GM19395 (cell line): ENCODE data around the gene SLC25A5.
"Not testable (repeated sequence)": the region's sequence is repeated elsewhere in the genome, so short reads cannot be mapped to it uniquely, and the experiment has no call there.

Experiments used
- ATAC-seq: cut with Tn5 transposase; IDR thresholded peaks from one replicate; pipeline ENCODE4 v1.9.1; 2021; ENCODE audit warnings: mild to moderate bottlenecking, moderate library complexity; ENCODE audit not compliant: unreplicated experiment

SLC25A5 gene

DNA sequence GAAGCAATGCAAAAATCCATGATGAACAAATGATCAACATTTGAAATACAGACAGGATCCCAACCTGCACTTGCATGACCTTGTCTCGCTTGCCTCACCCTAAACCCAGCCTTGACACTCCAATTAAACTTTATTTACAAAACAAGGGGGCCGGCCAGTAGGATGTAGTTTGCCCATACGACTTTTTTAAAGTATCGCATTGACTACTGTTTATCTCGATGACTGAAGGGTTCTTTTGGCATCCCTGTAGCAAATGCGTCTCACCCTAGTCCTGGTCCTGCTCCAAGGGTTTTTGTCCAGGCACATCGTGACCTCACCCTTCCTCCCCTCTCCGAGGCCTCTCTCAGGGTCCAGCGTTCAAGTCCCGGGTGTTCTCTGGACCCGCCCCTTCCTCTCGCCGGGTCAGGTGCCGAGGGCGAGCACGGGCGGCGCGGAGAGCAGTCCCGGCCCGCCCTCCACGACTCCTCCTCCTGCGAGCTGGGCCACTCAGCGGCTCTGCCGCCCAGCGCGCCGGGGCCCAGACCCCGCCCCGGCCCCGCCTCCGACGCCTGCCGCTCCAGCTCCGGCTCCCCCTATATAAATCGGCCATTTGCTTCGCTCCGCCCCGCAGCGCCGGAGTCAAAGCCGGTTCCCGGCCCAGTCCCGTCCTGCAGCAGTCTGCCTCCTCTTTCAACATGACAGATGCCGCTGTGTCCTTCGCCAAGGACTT lies at the start of gene SLC25A5:
Gene SLC25A5, plus strand, starts transcription at position 603 of the 709 bp plus-strand sequence. Its CDS starts 72 bp downstream, at position 675.
- peak; percentile 78 for ATAC-seq

DNA sequence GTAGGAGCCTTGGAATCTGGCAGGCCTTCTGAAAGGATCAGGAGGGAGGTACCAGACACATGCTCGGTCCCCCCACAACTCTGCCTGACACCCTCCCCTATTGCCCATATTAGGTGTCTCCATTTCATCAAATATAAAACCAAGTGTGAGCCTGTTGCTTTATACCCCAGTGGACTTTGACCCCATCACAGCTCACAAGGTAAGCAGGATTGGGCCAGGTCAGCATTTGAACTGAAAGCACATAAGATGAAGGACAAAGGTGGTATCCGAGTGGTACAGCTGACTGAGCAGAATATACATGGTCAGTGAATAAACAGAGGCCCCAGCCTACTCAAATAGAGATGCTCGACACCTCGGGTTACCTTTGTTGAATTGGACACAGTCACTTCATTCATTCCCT lies 49.1 kb upstream of the SLC25A5 start:
- no peak for ATAC-seq

DNA sequence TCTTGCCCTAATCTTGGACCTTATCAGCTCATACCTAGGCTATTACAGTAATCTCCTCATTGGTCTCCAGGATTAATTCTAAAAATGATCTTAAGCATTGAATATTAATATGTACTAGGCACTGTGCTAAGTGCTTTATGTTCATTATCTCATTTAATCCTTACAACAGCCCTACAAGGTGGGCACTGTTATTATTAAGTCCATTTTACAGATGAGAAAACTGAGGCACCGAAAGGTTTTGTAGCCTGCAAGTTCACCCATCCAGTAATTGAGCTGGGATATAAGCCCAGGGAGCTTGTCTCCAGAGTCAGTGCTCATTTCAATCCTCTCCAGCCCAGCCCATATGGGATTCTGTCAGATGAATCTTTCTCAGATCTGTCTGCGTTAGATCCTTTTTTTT lies 48.3 kb upstream of the SLC25A5 start:
- ATAC-seq: no peak

DNA sequence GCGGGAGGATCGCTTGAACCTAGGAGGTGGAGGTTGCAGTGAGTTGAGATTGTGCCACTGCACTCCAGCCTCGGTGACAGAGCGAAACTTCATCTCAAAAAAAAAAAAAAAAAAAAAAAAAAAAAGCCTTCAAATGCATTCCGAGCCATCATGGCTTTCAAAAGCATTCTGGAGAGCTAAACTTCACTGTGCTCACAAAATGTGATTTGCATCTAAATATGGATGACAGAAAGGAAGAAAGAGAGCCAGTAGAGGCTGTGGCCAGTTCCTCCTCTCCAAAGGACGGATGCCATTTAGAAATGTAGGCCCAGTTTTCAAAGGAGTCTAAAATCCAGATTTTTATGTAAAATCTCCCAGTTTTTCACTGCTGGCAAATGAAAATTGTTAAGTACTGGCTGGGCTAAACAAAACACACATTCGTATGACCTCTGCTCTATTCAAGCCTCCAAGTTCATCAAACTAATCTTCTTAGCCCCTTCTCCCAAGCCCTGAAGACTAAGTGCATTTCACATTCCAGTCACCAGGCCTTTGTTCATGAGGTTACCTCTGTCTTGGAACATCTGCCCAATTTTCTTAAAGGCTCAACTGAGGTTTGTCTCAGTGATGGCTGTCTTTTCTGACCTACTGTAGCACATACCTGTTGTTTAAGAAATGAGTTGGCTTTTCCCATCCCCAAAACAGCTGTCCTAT lies 47.1 kb upstream of the SLC25A5 start:
- ATAC-seq: no peak

DNA sequence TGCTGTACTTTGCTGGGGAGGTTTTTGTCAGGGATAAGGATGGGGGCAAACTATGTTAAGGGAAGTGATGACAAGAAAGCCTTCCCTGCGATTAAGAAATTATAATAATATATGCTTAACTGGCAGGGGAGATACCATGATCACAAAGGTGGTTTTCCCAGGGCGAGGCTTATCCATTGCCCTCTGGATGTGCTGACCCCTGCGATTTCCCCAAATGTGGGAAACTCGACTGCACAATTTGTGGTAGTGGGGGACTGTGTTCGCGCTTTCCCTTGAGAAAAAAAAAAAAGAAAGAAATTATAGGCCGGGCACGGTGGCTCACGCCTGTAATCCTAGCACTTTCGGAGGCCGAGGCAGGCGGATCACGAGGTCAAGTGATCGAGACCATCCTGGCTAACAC lies 44.6 kb upstream of the SLC25A5 start:
- ATAC-seq: no peak

DNA sequence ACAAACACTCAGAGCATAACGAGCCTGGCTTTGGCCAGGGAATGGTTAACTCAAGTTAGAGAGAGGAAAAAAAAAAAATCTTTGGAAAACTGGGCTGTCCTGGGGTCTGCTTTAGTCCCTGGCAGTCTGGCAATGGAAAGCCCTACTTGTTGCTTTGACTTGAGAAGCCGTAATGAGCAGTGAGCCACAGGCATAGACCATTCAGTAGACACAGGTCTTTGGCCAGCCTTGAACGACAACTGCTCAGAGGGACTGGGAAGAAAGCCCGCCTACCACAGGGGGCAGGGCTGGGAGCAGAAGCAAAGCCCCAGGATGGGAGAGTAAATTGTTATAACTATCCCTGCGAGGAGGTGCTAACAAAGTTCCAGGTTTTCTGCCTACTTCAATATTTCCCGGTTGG lies 43.2 kb upstream of the SLC25A5 start:
- no peak for ATAC-seq

DNA sequence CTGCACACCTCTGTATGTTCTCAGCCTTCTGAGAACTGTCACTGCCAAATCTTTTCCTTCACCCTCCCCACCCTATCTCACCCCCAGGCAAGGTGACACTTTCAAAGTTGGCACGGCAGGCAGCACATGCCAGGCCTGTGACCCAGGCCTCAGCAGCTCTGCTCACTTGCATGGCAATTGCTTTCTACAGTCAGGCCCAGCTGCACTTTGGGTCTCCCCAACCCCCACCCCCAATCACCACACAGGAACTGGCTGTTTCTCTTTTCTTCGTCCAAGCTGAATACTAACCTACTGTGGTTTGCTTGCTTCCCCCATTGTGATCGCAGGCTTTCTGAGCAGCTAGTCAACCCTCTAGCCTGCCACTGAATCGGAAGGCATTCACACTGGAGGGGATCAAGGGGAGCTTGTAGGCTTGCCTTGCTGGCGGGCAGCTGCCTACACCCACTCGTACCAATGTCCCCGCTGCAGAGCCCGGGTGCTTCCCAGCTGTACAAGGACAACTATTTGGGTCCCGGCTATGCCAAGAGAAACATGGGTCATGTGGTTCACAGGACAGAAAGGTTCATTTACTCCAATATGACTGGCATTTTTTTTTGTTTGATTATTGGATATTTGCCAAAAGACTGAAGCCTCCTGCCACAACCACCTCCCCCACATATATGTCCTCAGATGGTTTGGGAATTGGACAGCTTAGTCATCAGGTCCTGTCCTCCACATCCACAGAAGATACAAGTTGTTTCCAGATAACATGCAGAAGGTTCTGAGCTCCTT lies 41.0 kb upstream of the SLC25A5 start:
- ATAC-seq: peak; percentile 91

DNA sequence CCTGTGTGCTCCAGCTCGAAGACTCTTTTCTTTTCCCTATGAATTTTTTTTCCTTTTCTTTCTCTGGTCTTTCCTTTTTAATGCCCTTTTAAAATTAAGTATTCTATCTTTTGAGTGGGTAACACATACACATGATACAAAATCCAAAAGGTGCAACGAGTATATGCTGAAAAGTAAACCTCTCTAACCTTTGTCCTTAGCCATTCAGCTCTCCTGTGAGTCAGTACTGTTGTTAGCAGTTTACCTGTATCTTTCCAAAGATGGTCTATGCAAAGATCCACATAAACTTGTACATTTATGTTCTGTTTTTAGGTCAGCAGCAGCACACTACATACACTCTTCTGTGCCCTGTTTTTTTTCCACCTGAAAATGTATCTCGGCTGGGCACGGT lies 40.5 kb upstream of the SLC25A5 start:
- no peak for ATAC-seq

DNA sequence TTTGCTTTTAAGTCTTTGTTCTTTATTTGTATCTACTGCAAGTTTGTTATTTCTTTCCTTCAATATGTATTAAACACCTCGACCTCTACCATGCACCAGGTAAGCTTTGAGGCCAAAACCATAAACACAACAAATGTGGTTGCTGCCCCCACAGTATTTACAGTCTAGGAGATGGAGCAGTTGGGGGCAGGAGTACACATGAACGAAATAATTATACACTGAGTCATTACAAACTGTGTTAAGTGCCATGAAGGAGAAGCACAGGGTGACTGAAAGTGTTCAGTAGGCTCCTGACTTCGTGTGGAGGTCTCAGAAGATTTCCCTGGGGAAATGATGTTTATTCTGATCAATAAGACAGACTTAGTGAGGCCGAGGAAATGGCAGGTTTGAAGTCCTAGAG lies 38.8 kb upstream of the SLC25A5 start:
- no peak for ATAC-seq

DNA sequence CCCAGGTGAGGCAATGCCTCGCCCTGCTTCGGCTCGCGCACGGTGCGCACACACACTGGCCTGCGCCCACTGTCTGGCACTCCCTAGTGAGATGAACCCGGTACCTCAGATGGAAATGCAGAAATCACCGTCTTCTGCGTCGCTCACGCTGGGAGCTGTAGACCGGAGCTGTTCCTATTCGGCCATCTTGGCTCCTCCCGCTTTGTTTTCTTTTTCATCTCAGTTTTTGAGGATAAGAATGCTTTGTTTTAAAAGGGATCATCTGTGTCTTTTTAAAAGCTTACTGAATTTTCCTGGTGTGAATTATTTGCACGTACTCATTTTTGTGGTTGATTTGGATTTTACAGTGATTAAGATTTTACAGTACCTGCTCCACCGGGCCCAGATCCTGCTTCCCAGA lies 26.9 kb upstream of the SLC25A5 start:
- ATAC-seq: not testable (repeated sequence)

DNA sequence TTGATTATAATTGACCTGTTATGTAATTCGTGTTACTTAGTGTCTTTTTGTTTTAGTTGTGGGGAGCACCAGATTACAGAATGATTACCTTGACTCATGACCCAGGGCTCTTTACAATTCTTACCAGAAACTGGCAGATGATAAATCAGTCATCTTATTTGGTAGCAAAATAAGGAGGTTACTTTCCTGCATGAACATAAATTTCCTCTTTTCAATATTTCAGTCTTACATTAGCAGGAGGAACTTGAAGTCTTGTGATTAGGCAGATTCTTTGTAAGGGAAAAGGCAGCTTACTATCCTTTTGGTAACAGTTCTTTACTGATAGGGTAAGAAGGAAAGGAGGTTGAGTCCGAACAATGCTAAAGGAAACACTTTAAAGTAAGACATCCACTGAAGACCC lies 26.0 kb upstream of the SLC25A5 start:
- no peak for ATAC-seq

DNA sequence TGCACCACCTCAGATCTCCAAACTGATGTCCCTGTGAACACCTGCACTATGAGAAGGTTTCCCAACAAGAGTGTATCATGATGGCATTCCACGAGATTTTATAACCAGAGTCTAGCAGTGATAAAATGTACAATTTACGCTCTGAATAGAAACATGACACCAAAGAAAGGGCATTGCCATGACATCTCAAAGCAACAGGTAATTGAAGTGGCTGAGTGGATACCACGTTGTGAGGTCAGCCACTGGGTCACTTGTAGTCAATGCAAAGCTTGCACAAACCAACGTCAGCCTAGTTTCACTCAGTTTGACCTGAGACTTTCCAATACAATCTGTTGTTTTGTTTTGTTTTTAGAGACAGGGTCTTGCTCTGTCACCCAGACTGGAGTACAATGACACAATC lies 15.0 kb upstream of the SLC25A5 start:
- ATAC-seq: no peak

DNA sequence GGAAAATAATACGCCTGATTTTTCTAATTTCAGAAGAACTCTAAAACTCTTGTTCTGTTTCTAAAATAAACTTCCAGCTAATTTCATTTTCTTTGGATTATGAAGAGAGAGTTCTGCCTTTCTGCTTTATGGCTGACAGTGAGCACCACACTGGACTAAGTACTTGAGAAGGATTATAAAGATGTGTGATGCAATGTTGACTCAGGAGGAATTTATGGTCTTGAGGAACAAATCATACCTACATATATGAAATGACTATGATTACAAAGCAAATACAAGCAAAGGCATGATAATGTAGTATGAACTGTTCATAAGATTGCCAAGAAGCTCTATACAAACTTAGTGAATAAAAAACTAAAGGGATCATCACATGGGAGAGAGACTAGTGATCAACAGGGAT lies 13.0 kb upstream of the SLC25A5 start:
- no peak for ATAC-seq

DNA sequence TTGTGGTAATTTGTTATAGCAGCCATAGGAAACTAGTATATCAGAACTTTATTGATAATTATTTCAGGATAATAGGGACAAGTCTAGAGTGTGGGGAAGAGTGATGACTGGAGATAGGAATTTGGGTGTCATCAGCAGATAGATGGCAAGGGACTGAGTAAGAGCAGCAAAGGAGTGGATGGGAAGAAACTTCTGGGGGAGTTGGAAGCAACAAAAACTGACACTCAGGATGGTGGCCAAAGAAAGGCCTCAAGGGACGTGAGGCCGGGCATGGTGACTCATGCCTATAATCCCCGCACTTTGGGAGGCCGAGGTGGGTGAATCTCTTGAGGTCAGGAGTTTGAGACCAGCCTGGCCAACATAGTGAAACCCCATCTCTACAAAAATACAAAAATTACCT lies 9.1 kb upstream of the SLC25A5 start:
- ATAC-seq: no peak

DNA sequence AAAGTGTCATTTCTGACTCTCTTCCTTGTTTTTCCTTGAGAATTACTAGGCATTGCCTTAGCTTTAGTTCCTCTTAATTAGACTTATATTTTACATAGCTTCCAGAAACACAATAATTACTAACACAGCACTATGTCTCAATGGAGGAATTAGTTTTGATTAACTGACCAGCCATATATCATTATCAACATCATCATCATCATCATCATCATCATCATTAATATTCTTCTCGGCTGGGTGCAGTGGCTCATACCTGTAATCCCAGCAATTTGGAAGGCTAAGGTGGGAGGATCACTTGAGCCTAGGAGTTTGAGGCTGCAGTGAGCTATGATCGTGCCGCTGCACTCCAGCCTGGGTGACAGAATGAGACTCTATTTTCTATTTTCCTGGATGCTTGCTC lies 2.7 kb upstream of the SLC25A5 start:
- ATAC-seq: no peak

DNA sequence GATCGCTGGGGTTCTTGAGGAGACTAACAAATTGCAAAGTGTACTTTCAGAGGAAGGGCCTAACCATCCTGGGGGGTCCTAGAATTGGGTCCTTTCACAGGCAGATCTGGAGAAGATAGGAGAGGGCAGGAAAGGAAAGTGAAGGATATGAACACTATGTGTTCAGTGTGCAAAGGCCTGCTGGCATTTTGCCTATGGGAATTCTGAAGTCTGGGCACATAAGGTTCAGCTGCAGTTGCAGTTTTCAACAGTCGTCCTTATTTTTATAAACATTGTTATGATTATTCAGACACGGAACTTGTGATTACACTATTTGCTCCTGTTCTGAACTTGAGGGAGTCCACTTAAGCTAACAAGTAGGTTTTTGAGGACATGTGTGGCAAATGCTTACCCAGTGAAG lies 1.3 kb upstream of the SLC25A5 start:
- ATAC-seq: no peak

DNA sequence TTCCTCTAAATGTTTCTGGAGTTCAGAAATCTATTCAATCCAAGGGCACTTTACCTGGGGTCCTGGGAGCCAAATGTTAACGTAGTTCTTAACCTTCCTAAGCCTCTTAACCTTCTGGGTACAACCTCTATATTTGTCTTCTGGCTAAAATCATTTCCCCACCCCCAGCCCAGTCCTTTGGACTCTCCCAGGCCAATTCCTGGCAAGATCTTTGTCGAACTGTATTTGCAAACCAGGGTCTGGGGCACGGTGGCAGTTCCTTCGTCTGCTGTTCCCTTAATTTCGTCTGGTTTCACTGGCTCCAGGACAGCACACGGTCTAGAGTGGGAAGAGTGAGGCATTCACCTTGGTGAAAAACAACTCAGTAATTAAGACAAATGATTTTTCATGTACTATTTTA lies 811 bp upstream of the SLC25A5 start:
- no peak for ATAC-seq

DNA sequence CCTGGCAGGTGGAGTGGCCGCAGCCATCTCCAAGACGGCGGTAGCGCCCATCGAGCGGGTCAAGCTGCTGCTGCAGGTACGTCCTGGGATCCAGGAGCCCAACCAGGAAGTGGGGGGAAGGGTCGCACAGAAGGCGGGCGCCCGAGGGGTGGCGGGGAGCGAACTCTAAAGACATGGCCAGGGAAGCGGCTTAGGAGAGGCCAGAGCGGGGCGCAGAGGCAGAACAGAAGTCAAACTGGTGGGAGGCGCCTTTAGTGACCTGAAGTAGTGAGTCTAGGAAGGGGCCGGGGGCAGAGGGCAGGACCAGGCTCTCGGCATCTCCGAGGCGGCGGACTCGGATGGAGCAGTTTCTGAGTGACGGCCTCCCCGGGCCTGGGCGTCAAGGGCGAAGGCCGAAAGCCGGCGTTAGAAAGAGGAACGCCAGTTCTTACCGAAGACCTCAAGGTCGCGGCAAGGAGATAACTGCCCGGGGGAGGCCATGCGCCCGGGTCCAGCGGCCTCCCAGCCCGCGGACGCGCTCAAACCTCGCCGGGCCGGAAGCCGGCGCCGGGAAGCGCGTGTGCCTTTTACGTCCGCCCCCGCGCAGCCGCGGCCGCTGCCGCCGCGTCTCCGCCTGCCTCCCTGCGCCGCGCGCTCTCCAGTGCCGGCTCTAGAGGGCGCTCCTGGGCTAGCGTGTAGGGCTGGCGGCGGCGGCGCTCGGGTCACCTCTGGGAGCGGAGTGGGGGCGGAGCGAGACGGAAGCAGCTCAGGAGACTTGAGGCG lies 488 bp downstream of the SLC25A5 start:
- peak; percentile 69 for ATAC-seq

DNA sequence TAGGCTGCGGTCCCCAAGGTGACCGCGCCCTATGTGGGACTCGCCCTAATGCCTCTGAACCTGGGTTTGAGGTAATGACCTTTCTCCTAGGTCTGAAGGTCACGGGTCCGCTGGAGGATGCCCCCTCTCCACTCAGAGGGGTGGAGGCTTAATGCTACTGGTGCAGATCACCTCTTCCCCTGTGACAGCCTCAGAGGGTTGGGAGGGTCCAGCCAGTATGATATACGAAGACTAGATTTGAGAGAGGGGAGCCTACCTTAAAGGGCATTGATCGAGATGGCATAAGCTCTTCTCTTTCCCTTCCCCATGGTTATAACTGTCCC lies 1.0 kb downstream of the SLC25A5 start:
- no peak for ATAC-seq

DNA sequence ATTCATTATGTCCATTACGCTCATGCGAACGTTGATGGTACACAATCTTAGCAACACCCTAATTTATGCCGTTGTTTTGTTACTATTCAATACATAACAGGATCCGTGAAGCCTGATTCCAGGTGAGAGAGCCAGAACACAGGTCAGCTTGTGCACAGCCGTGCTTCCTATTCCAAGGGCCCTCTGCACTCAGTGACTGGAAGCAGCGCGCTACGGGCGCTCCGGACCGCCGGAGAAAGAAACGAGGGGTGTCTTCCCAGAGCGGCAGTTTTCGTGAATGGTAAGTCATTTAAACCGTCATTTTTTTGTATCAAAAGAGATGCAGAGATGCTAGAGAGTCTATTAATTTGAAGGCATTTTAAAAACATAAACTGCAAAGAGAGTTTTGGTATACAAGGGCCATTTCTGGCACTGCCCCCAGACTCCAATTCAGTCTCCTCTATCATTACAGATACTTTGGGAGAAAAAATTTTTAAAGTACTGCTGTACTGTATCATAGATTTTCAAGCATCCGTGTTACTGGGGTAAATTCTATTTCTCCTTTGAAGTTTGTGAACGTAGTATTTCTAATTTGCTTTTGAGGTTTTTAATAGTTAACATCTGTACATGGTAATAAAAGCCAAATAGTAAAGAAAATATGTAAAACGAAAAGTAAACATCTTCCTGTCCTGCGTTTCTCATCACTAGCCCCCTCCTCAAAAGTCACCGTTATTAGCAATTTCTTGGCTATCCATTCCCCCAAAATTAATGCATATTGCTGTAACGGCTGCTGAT lies 6.6 kb downstream of the SLC25A5 start:
- ATAC-seq: no peak
